HepG2 (cell line): Measurements from ENCODE around the gene ATP9B. TPM values are rescaled to one million over a fixed set of nuclear protein-coding genes. Genes with fewer than 3 reads are reported as not detected.
A peak's percentile ranks its signal among the peaks of the same experiment; 100 is the strongest.

Experiments
- DDIT3 ChIP-seq: sonication (generic); formaldehyde crosslinking; IDR thresholded peaks from 2 replicates; pipeline ENCODE4 v1.4.0; 2020; ENCODE audit warnings: mild to moderate bottlenecking, missing genetic modification reagents
- DNMT1 ChIP-seq: sonication (generic); formaldehyde crosslinking; IDR thresholded peaks from 2 replicates; pipeline ENCODE4 v1.5.1; 2020; ENCODE audit warnings: mild to moderate bottlenecking, missing genetic modification reagents
- KDM5B ChIP-seq: sonication (generic); formaldehyde crosslinking; IDR thresholded peaks from 2 replicates; pipeline ENCODE4 v1.4.0; 2020; ENCODE audit warnings: missing genetic modification reagents, mild to moderate bottlenecking, borderline replicate concordance
- MEF2D ChIP-seq: sonication (generic); formaldehyde crosslinking; IDR thresholded peaks from 2 replicates; pipeline ENCODE4 v1.5.1; 2020; ENCODE audit warnings: mild to moderate bottlenecking, missing genetic modification reagents
- MTERF4 ChIP-seq: sonication (generic); formaldehyde crosslinking; IDR thresholded peaks from 2 replicates; pipeline ENCODE4 v1.8.0; 2023; ENCODE audit warnings: mild to moderate bottlenecking, missing genetic modification reagents
- MTF1 ChIP-seq: sonication (generic); formaldehyde crosslinking; IDR thresholded peaks from 2 replicates; pipeline ENCODE4 v1.5.0; 2020; ENCODE audit warnings: missing genetic modification reagents
- NFIC ChIP-seq: IDR thresholded peaks from 2 replicates; pipeline ENCODE4 v1.6.1; 2012; ENCODE audit warnings: mild to moderate bottlenecking, low read length, inconsistent platforms
- NFYB ChIP-seq: sonication (generic); formaldehyde crosslinking; IDR thresholded peaks from 2 replicates; pipeline ENCODE4 v1.4.0; 2020; ENCODE audit warnings: missing genetic modification reagents
- NPAS2 ChIP-seq: sonication (generic); formaldehyde crosslinking; IDR thresholded peaks from 2 replicates; pipeline ENCODE4 v1.8.0; 2022; ENCODE audit warnings: mild to moderate bottlenecking, missing genetic modification reagents, borderline replicate concordance
- PITX1 ChIP-seq: sonication (generic); formaldehyde crosslinking; IDR thresholded peaks from 2 replicates; pipeline ENCODE4 v1.5.1; 2020; ENCODE audit warnings: mild to moderate bottlenecking, missing genetic modification reagents
- SMARCC2 ChIP-seq: fragments of 450-650 bp; IDR thresholded peaks from 2 replicates; pipeline ENCODE4 v1.6.1; 2017; ENCODE audit warnings: antibody characterized with exemption, mild to moderate bottlenecking
- THAP11 ChIP-seq: IDR thresholded peaks from 2 replicates; pipeline ENCODE4 v1.6.1; 2016; ENCODE audit warnings: missing biosample characterization, missing genetic modification reagents
- TRIM24 ChIP-seq: sonication (generic); formaldehyde crosslinking; IDR thresholded peaks from 2 replicates; pipeline ENCODE4 v1.8.0; 2022; ENCODE audit warnings: mild to moderate bottlenecking, missing genetic modification reagents
- ZNF160 ChIP-seq: sonication (generic); formaldehyde crosslinking; IDR thresholded peaks from 2 replicates; pipeline ENCODE4 v1.8.0; 2022; ENCODE audit warnings: mild to moderate bottlenecking, inconsistent platforms, missing genetic modification reagents
- ZNF17 ChIP-seq: sonication (generic); formaldehyde crosslinking; IDR thresholded peaks from 2 replicates; pipeline ENCODE4 v1.5.0; 2020; ENCODE audit warnings: mild to moderate bottlenecking, missing genetic modification reagents
- ZNF333 ChIP-seq: sonication (generic); formaldehyde crosslinking; IDR thresholded peaks from 2 replicates; pipeline ENCODE4 v1.4.0; 2020; ENCODE audit warnings: mild to moderate bottlenecking, missing genetic modification reagents, borderline replicate concordance
- ZNF891 ChIP-seq: sonication (generic); formaldehyde crosslinking; IDR thresholded peaks from 2 replicates; pipeline ENCODE4 v1.5.0; 2020; ENCODE audit warnings: mild to moderate bottlenecking, missing genetic modification reagents
- polyA plus RNA-seq, 8 experiments: library from polyadenylated mRNA; depleted of rRNA in 3 of 8; stranded (reverse) in 7 of 8; unstranded in 1 of 8; fragments of >200 nt; fragmentation: Illumina TruSeq in 4 of 8; extraction: Trizol in 4 of 8; gene quantifications; 2 replicates each; pipeline versions ENCODE4 v1.2.1 to v1.2.3, GENCODE V29; 2011 to 2016; ENCODE audit warnings: low read depth in 4 of 8, missing spikeins in 1 of 8, mixed read lengths in 1 of 8; ENCODE audit not compliant: insufficient read depth in 1 of 8
- total RNA-seq, 5 experiments: library from RNA; depleted of rRNA; stranded (reverse); fragments of >200 nt; fragmentation: Illumina TruSeq; extraction: Trizol; gene quantifications; 2 replicates each; pipeline ENCODE4 v1.2.3, GENCODE V29; 2016; ENCODE audit warnings: low read depth in 1 of 5
- TF ChIP-seq, protein P1 (sequence below): sonication (generic); formaldehyde crosslinking; IDR thresholded peaks from 2 replicates; pipeline ENCODE4 v1.5.0; 2020; ENCODE audit warnings: mild to moderate bottlenecking, missing genetic modification reagents

ATP9B gene
- total and polyA plus RNA-seq, 2 of the 13 experiments (the other 11 are each of a cell fraction or from before 2014, with no cell fraction given): 10.8 to 11.3 TPM

DNA sequence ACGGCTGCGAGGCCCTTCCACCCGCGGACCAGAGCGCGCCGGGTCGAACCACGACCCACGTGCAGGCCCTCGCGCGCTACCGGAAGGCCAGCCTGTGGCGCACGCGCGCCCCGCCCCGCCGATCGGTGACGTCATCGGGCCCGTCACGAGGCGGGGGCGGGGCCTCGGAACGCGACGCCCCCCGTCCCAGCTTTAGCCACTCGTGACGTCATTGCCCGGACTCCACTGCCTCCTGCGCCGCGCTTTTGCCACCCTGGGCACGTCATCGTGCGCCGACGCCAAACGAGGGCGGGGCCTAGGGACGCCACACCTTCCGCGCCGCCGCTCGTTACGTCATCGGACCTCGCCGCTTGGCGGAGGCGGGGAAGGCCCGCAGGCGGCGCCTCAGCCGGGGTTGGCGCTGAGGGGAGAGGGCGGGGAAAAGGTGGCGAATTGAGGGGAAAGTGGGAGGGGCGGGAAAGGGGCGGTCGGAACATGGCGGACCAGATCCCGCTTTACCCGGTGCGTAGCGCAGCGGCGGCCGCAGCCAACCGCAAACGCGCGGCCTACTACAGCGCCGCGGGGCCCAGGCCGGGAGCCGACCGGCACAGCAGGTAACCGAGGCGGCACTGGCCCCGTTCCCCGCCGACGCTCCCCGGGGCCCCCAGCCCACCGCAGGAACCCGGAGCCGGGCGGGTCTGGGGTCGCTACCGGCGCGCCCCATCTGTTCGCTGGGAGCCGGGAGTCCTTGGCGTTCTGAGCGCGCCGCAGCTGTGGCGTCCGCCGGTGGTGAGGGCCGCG lies at the start of gene ATP9B (continued):
- TF ChIP-seq, protein P1, sequence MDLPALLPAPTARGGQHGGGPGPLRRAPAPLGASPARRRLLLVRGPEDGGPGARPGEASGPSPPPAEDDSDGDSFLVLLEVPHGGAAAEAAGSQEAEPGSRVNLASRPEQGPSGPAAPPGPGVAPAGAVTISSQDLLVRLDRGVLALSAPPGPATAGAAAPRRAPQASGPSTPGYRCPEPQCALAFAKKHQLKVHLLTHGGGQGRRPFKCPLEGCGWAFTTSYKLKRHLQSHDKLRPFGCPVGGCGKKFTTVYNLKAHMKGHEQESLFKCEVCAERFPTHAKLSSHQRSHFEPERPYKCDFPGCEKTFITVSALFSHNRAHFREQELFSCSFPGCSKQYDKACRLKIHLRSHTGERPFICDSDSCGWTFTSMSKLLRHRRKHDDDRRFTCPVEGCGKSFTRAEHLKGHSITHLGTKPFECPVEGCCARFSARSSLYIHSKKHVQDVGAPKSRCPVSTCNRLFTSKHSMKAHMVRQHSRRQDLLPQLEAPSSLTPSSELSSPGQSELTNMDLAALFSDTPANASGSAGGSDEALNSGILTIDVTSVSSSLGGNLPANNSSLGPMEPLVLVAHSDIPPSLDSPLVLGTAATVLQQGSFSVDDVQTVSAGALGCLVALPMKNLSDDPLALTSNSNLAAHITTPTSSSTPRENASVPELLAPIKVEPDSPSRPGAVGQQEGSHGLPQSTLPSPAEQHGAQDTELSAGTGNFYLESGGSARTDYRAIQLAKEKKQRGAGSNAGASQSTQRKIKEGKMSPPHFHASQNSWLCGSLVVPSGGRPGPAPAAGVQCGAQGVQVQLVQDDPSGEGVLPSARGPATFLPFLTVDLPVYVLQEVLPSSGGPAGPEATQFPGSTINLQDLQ (CRISPR knock-in tag): no peak
- TF ChIP-seq SMARCC2 (no peak; the same call in 1 of the 2 replicates), THAP11 (CRISPR knock-in tag) (peak; percentile 92), NPAS2 (CRISPR knock-in tag) (no peak), ZNF333 (CRISPR knock-in tag) (peak; percentile 29; the same call in 1 of the 2 replicates), TRIM24 (no peak), PITX1 (no peak; the same call in 1 of the 2 replicates), ZNF891 (CRISPR knock-in tag) (peak; percentile 89; the same call in 1 of the 2 replicates), NFIC (no peak), MTF1 (CRISPR knock-in tag) (no peak), ZNF160 (CRISPR knock-in tag) (peak; percentile 47; the same call in 1 of the 2 replicates), DNMT1 (peak; percentile 17), MEF2D (CRISPR knock-in tag) (no peak), KDM5B (peak; percentile 94), MTERF4 (CRISPR knock-in tag) (no peak; the same call in 1 of the 2 replicates), DDIT3 (CRISPR knock-in tag) (no peak), ZNF17 (CRISPR knock-in tag) (no peak), NFYB (CRISPR knock-in tag) (peak; percentile 65)
